LHCN-M2 (cell line): ENCODE data around the gene PLPP4. TPM values are rescaled to one million over a fixed set of nuclear protein-coding genes. Genes with fewer than 3 reads are reported as not detected.

Experiments used
- DNase-seq: peaks from one replicate; pipeline ENCODE4 v3.0.0-alpha.2; 2012; ENCODE audit warnings: low read depth
- total RNA-seq: library from RNA; depleted of rRNA; stranded (reverse); fragments of >200 nt; gene quantifications from 2 replicates; pipeline ENCODE4 v1.2.3, GENCODE V29; 2014

PLPP4 gene
- total RNA-seq, 1 experiment from 2014 or later, result 0.46 TPM

DNA sequence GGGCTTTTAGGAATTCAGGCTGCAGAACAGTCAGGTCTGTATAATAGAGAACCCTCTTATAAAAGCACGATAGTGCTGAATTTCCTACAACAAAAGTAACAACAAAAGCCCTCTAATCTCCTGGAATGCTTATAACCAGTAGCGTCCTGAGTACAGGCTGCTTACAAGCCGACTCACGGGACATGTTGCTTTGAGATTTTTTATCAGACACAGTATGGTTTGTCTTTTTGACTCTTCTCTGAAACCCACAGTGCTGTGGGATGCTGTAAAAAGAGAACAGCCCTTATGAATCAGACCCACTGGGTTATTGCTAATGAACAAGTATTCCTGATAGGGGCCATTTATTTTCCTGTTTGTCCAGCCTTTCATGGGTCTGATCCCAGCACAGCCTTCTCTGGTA is 59.4 kb downstream of the PLPP4 start:
- no peak for DNase-seq

GRCh38 chr10:120517196-120517595 is 60.2 kb downstream of the PLPP4 start:
- no peak for DNase-seq

- no peak for DNase-seq
These were observed 61.0 kb downstream of the PLPP4 start for GRCh38 chr10:120517881-120518484.

GRCh38 chr10:120521880-120522279 is 64.9 kb downstream of the PLPP4 start:
- no peak for DNase-seq

DNA sequence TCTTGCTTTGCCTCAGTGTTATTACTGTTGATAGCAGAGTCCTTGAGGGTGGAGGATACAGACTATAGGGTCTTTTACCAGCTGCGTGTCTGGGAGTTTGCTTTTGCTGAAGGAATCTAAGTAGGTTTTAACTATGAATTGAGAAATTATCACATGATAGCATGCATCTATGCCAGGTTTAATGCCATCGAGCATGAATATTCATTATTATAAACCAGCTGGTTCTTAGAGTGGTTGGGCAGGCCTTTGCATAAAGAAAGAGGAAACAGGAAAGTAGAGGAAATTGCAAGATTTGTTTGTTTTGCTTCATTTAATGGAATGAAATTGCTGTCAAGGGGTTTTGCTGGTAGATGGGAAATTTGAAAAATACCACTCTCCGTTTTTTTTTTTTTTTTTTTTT is 70.7 kb downstream of the PLPP4 start:
- no peak for DNase-seq

DNA sequence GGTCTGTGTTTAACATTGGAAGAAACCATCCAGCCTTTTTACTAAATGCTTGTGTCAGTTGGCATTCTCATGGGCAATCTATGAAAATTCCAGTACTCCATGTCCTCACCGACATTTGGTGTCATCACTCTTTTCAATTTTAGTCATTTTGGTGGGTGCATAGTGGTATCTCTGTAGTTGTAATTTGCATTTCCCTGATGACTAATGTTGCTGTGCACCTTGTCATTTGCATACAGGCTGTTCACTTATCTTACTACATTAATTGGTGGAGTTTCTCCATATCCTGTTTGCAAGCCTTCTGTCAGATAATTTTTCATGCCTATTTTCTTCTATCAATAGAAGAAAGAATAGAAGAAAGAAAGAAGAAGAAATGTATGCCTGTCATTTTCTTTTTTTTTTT is 73.7 kb downstream of the PLPP4 start:
- DNase-seq, result no peak

DNA sequence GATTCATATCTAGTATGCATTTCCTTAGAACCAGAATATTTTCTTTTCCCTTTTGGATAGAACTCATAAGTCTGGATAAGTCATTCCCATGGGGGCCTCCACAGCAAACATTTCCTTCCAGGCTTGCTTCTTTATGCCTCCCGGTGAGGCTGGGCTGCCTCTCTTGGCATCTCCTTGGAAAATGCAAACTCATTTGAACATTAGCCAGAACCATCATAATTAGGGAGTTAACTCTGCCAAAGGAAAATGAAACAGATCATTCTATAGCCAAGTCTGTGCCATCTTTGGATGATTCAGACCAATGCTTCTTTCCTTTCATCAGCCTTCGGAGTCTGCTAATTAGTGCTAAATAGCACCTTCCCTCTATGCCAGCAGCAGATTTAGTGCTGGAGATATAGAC is 81.1 kb downstream of the PLPP4 start:
- no peak for DNase-seq

- no peak for DNase-seq
These were observed 82.0 kb downstream of the PLPP4 start for GRCh38 chr10:120539076-120539475.

DNA sequence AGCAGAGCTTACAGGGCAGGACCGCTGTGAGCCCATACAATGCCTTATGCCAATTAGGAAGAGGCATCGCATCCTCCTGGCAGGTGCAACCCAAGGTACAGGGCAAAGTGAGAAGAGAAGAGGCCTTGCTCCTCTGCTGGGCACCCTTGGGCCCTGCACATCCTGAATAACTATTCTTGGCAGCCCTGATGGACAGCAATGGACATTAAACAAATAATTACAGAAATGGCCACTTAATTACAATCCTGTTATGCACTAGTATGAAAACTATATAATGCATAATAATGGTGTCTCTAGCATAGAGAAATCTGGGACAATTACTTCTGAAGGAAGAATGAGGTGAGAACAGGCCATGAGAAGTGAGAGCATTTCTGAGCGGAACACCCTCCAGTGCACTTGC is 83.5 kb downstream of the PLPP4 start:
- DNase-seq, result no peak

- no peak for DNase-seq
These were observed 85.0 kb downstream of the PLPP4 start for GRCh38 chr10:120541984-120542383.

GRCh38 chr10:120542591-120542990 is 85.6 kb downstream of the PLPP4 start:
- DNase-seq, result no peak

DNA sequence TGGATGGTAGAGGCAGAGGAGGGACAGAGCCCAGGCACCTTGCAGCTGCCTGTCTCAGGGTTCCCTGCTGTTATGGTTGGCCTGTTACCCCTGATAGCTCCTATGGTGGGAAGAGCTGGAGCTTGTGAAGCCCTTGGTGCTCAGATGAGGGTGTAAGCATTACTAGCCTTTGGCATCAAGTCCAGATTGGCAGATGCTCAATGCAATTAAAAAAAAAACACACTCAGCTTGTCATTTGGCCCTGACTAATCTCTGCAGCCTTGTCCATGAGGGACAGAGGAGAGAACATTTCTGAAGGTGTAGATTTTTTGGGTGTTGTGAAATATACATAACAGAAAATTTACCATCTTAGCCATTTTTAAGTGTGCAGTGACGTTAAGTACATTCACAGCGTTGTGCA is 86.3 kb downstream of the PLPP4 start:
- no peak for DNase-seq

- no peak for DNase-seq
These were observed 91.2 kb downstream of the PLPP4 start for GRCh38 chr10:120548210-120548609.

DNA sequence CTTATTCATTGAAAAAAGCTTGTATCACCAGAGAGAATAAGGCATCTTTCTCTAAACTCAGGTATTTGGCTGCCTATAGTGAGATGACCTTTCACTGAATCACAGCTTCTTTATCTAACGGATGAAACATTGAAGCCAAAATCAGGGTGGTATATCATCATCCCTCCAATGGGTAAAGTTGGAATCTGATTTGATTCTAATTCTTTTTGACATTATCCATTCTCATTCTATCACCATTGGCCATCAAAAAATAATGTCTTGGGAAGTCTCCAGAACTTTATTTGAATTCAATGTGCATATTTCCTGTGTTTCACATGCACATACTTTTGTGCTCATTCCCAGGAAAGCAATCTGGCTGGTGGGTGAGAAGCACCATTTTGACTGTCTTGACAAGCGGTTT is 95.2 kb downstream of the PLPP4 start:
- no peak for DNase-seq

DNA sequence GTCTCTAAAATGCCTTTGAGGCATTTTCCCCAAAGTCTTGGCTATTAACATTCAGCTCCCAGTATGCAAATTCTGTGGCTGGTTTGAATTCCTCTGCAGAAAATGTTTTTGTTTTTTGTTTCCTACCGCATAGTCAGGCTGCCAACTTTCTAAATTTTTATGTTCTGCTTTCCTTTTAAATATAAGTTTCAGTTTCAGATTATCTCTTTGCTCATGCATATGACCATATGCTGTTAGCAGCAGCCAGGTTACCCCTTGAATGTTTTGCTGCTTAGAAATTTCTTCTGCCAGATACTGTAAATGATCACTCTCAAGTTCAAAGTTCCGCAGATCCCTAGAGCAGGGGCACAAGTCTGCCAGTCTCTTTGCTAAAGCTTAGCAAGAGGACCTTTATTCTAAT is 96.9 kb downstream of the PLPP4 start:
- DNase-seq, result no peak

- DNase-seq, result no peak
These were observed 98.4 kb downstream of the PLPP4 start for GRCh38 chr10:120555436-120555835.

- no peak for DNase-seq
These were observed 99.0 kb downstream of the PLPP4 start for GRCh38 chr10:120555842-120556532.

DNA sequence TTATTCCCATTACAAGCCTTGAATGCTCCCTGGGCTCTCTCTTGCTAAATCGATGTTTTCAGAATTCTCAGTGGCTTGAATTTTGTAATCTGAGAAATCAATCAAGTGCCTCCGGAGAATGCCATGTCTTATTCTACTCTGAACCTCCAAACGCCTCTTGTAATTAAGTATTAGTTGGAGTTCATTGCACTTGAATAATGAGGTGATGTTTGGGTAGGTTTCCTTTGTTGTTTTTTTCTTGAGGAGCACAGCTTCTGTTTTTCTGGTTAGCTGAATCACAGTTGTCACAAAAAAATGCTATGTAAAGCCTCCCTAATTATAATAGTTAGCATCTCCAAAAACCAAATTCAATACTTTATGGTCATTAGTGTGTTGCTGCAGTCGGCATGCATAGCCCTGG is 100.3 kb downstream of the PLPP4 start:
- no peak for DNase-seq

- DNase-seq, result no peak
These were observed 102.8 kb downstream of the PLPP4 start for GRCh38 chr10:120559800-120560199.

- DNase-seq, result no peak
These were observed 105.9 kb downstream of the PLPP4 start for GRCh38 chr10:120562956-120563355.

DNA sequence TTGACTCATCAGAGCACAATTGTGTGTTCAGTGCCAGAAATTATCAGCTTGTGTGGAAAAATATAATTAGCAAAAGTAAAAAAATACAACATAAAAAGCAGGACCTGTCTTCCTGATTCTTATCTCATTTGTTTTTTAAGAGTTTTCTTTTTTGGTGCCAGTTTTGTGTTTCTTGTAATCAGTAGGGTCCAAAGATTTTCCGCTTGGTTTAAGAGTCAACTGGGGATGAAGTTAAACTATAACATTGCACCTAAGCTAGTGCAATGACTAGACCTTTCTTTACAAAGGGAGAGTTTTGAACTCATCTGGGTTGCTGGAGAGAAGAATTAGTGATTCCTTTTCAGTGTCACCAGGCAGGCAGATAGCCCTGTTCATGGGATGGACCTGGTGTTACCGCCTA is 113.4 kb downstream of the PLPP4 start:
- no peak for DNase-seq

DNA sequence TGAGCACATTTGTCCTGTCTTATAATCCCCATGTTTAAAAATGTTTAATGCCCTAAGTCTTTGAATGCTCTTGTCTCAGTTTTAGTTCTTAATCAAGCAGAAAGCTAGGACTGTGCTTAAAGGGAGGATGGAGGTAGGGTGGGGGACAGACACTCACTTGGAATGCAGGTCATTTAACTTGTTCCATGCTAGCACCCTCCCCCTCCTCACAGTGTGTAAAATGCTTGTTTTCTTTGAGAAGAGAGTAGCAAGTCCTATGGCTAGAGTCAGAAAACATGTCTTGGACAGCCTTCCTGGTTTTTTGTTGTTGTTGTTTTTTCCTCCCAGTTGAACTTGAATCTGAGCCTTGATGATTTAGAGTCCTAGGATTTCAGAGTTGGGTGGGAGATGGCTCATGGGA is 114.2 kb downstream of the PLPP4 start:
- DNase-seq, result no peak

- no peak for DNase-seq
These were observed 115.3 kb downstream of the PLPP4 start for GRCh38 chr10:120572307-120572706.

DNA sequence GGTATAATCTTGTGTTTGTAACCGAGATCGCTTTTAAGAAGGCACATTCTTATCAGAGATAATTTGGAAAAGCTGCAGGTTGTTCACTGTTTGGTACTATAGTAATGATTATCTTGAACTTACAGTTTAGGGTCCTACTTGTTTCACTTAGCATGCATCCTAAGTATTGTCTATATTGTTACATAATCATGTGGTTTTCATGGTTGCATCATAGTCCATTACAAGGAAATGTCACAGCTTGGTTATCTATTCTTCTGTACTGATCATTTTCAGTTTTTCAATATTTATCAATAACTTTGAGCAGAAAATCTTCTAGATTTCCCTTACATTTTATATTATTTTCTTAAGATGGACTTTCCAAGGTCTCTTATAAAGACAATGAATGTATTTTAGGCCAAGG is 116.3 kb downstream of the PLPP4 start:
- no peak for DNase-seq
